Common myeloid progenitor, CD34-positive (primary cell): ENCODE data around the gene ANKRD17.

ENCODE experiments used
- CTCF ChIA-PET: fragments of 350-600 bp; sonication (Branson Sonifier 250); formaldehyde crosslinking; loops from one replicate; lab custom pipeline; 2021; ENCODE audit warnings: antibody characterized with exemption; lab: Charles Lee
- POLR2A ChIA-PET: fragments of 350-600 bp; sonication (Branson Sonifier 250); formaldehyde crosslinking; loops from one replicate; lab custom pipeline; 2021; ENCODE audit warnings: antibody characterized with exemption; lab: Charles Lee
- DNase-seq, 3 donors: peaks; one replicate each; pipeline versions ENCODE4 v3.0.0 to v3.0.0-alpha.2; 2013
- H3K27ac ChIP-seq, 2 experiments: 1 replicate in 1 of 2; 2 replicates in 1 of 2; pipeline ENCODE4 v1.7.0; 2013; ENCODE audit warnings: inconsistent platforms in 2 of 2, low read length in 2 of 2, mild to moderate bottlenecking in 2 of 2, low read depth in 1 of 2, moderate library complexity in 1 of 2; ENCODE audit not compliant: severe bottlenecking in 2 of 2, insufficient read depth in 1 of 2, poor library complexity in 1 of 2
- H3K27me3 ChIP-seq, 5 experiments: replicated peaks in 2 of 5; 1 replicate in 3 of 5; 2 replicates in 2 of 5; pipeline versions ENCODE4 v1.6.1 to v1.7.0; 2013; ENCODE audit warnings: low read length in 4 of 5, mild to moderate bottlenecking in 2 of 5, moderate library complexity in 2 of 5, inconsistent platforms in 1 of 5; ENCODE audit not compliant: insufficient read depth in 5 of 5, control insufficient read depth in 4 of 5
- H3K36me3 ChIP-seq, 4 experiments: 1 replicate in 2 of 4; 2 replicates in 2 of 4; pipeline versions ENCODE4 v1.6.1 to v1.7.0; 2013; ENCODE audit warnings: low read length in 3 of 4, control low read depth in 1 of 4, mild to moderate bottlenecking in 1 of 4; ENCODE audit not compliant: control insufficient read depth in 4 of 4, insufficient read depth in 4 of 4
- H3K4me1 ChIP-seq, 4 experiments: 1 replicate in 3 of 4; 2 replicates in 1 of 4; pipeline versions ENCODE4 v1.6.1 to v1.7.1; 2013; ENCODE audit warnings: low read length in 3 of 4, mild to moderate bottlenecking in 3 of 4, control low read depth in 1 of 4, inconsistent platforms in 1 of 4, moderate library complexity in 1 of 4; ENCODE audit not compliant: control insufficient read depth in 4 of 4, insufficient read depth in 4 of 4; ENCODE audit errors: control extremely low read depth in 1 of 4
- H3K4me3 ChIP-seq, 7 experiments: 1 replicate in 4 of 7; 2 replicates in 3 of 7; pipeline versions ENCODE4 v1.5.1 to v1.7.0; 2013; ENCODE audit warnings: mild to moderate bottlenecking in 7 of 7, low read length in 6 of 7, moderate library complexity in 6 of 7, inconsistent platforms in 2 of 7, low read depth in 2 of 7, control low read depth in 1 of 7; ENCODE audit not compliant: insufficient read depth in 4 of 7, control insufficient read depth in 1 of 7; ENCODE audit errors: extremely low read depth in 1 of 7
- H3K9me3 ChIP-seq, 5 experiments: 1 replicate in 4 of 5; 2 replicates in 1 of 5; pipeline versions ENCODE4 v1.6.1 to v1.7.1; 2013; ENCODE audit warnings: low read length in 4 of 5, mild to moderate bottlenecking in 2 of 5, inconsistent platforms in 1 of 5, low read depth in 1 of 5, moderate library complexity in 1 of 5; ENCODE audit not compliant: control insufficient read depth in 4 of 5, insufficient read depth in 2 of 5; ENCODE audit errors: control extremely low read depth in 1 of 5
- WGBS: methylation state at CpG from one replicate; pipeline ENCODE4 v1.1.5; 2013; ENCODE audit not compliant: insufficient coverage; 5-methylcytosine and 5-hydroxymethylcytosine counted together

Gene ANKRD17

GRCh38 chr4:73127839-73128453 lies 130.7 kb downstream of the ANKRD17 start:
- CTCF ChIA-PET = interaction anchor here (0.6 to 3.4 kb wide), 10 partner anchors 8 to 827 kb away, joined by 3 to 34 read pairs (median 4); partner anchors contain the start of gene ANKRD17
- POLR2A ChIA-PET = interaction anchor here (0.7 kb wide), 1 partner anchor 52 kb away, joined by 3 read pairs; no protein-coding TSS in a partner anchor

GRCh38 chr4:73109493-73109892 lies 149.1 kb downstream of the ANKRD17 start:
- ChIA-PET CTCF (no interaction called here), POLR2A (no interaction called here)
- WGBS = 100% methylated on average over 2 of the region's 4 CpGs
- H3K4me1 ChIP-seq = no peaks in the 10 kb centered on the region
- H3K4me3 ChIP-seq = no peak overlapping the region
- H3K27ac ChIP-seq = no peak overlapping the region
- peaks cover 5 to 64% (median 30%) of the 10 kb centered on the region in 4 experiments for H3K36me3 ChIP-seq
- H3K27me3 ChIP-seq = no peaks in the 10 kb centered on the region
- DNase-seq = no peak
- no peaks in the 10 kb centered on the region for H3K9me3 ChIP-seq

More at GRCh38 chr4:73127839-73128453, 130.7 kb downstream of the ANKRD17 start:
- Histone ChIP-seq H3K4me3 (no peak overlapping the region), H3K27me3 (no peaks in the 10 kb centered on the region), H3K4me1 (no peaks in the 10 kb centered on the region), H3K9me3 (no peaks in the 10 kb centered on the region), H3K36me3 (peaks cover 13 to 55% (median 37%) of the 10 kb centered on the region in 4 experiments), H3K27ac (no peak overlapping the region)
- DNase-seq = peak; percentile 27 to 57 (median 54)
- WGBS = 100% methylated on average over 2 of the region's 3 CpGs

DNA sequence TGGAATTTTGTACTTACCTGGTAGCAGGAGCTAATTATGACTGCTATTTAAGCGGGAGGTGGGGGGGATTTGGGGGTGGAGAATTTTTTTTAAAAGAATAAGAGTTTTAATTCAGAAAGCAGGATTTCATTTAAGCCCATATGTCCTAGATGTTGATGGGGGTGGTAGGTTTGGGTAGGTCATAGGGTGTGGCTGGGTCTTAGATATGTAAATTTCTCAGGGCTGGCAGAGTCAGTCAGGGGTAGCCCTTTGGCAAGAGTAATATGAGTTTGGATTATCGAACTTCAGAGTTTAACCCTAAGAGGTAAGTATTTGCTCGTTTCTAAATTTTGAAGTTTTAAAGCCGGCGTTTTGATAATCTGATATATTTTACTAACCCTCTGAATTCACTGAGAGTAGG lies 153.9 kb downstream of the ANKRD17 start:
- H3K27me3 ChIP-seq = no peaks in the 10 kb centered on the region
- no peaks in the 10 kb centered on the region for H3K9me3 ChIP-seq
- ChIA-PET POLR2A (no interaction called here), CTCF (interaction anchor here (0.8 to 1.7 kb wide), 3 partner anchors 9 to 58 kb away, joined by 3 to 4 read pairs (median 3); no protein-coding TSS in a partner anchor)
- 100% methylated on average over 1 of the region's 5 CpGs for WGBS
- DNase-seq = no peak
- H3K27ac ChIP-seq = no peak overlapping the region
- no peaks in the 10 kb centered on the region for H3K4me1 ChIP-seq
- H3K4me3 ChIP-seq = no peak overlapping the region
- H3K36me3 ChIP-seq = peaks cover 17 to 74% (median 35%) of the 10 kb centered on the region in 4 experiments

DNA sequence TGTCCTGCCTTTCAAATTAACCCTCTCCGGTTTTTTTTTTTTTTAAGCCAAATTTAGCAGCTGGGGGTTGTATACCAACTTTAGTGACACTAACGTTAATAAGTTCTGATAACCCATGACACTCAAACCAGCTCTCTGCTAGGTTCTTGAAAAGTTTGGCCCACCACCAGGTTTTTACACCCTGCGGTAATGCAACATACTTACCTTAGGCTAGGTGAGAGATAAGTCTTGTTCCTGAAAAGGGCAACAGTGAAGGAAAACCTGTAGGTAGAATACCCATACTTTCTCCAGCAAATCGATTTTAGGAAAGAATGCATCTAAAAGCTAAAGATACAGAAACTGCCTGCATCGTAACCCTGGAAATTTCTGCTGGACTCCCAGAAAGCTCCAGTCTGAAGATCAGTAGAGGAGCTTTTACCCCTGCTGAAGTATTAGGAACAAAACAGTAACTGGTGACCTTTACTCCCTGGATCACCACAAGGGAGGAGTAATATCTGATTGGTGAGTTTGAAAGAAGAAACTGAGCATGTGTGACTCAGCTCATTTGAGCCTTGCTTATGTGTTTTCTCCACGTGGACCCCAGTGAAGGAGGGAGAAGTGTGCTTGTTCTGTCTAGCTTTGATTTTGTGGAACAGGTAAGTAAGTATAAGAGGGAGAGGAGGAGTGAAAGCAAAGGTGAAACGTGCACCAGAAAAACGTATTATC lies 154.6 kb downstream of the ANKRD17 start:
- no peaks in the 10 kb centered on the region for H3K4me1 ChIP-seq
- no peak for DNase-seq
- ChIA-PET POLR2A (no interaction called here), CTCF (interaction anchor here (1.3 to 1.5 kb wide), 2 partner anchors 11 to 16 kb away, joined by 3 to 4 read pairs; no protein-coding TSS in a partner anchor)
- 90% methylated on average over 5 of the region's 8 CpGs for WGBS
- no peaks in the 10 kb centered on the region for H3K27me3 ChIP-seq
- H3K9me3 ChIP-seq = no peaks in the 10 kb centered on the region
- H3K36me3 ChIP-seq = peaks cover 19 to 77% (median 35%) of the 10 kb centered on the region in 4 experiments
- peak overlapping the region in 1 of 2 experiments; percentile 22 for H3K27ac ChIP-seq
- no peak overlapping the region for H3K4me3 ChIP-seq

DNA sequence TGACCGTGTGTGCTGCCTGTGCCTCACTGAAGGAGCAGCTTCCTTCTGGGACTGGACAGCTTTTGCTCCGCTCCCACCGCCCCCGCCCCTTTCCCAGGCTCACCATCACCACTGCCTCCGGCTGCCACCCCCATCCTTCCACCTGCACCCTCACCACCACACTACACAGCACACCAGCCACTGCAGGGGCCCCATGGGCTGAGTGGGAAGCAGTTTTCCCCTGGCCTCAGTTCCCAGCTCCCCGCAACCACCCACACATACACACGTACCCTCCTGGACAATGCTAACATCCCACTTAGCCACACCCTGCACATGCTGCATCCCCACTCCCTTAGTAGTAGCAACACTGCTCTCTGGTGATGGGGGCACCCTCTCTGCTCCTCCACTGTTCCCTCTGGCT lies 159.5 kb downstream of the ANKRD17 start:
- ChIA-PET POLR2A (no interaction called here), CTCF (interaction anchor here (1.0 kb wide), 2 partner anchors 13 to 18 kb away, joined by 3 to 4 read pairs; no protein-coding TSS in a partner anchor)
- no peak for DNase-seq
- Histone ChIP-seq H3K4me3 (no peak overlapping the region), H3K36me3 (peaks cover 24 to 68% (median 42%) of the 10 kb centered on the region in 4 experiments), H3K4me1 (no peaks in the 10 kb centered on the region), H3K9me3 (no peaks in the 10 kb centered on the region), H3K27ac (no peak overlapping the region), H3K27me3 (no peaks in the 10 kb centered on the region)
- 88% methylated on average over 3 of the region's 7 CpGs for WGBS

DNA sequence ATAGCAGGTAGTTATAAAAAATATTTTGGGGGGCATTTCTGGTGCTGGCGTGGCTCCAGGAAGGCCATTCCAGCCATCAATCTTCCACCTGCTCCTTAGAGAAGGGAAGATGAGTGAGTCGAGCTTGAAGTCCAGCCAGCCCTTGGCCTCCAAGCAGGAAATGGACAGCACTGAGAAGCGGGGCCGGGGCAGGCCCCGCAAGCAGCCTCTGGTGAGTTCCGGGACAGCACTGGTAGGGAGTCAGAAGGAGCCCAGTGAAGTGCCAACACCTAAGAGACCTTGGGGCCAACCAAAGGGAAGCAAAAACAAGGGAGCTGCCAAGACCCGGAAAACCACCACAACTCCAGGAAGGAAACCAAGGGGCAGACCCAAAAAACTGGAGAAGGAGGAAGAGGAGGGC lies 159.9 kb downstream of the ANKRD17 start:
- H3K4me1 ChIP-seq = no peaks in the 10 kb centered on the region
- 84% methylated on average over 4 of the region's 7 CpGs for WGBS
- POLR2A ChIA-PET = no interaction called here
- no peak overlapping the region for H3K4me3 ChIP-seq
- H3K9me3 ChIP-seq = no peaks in the 10 kb centered on the region
- H3K27ac ChIP-seq = no peak overlapping the region
- CTCF ChIA-PET = interaction anchor here (1.0 kb wide), 2 partner anchors 13 to 19 kb away, joined by 3 to 4 read pairs; no protein-coding TSS in a partner anchor
- no peaks in the 10 kb centered on the region for H3K27me3 ChIP-seq
- H3K36me3 ChIP-seq = peaks cover 21 to 64% (median 42%) of the 10 kb centered on the region in 4 experiments
- DNase-seq = no peak
